Panc1 (cell line): ENCODE results near the gene MAPK8IP3. TPM values are rescaled to one million over a fixed set of nuclear protein-coding genes. Genes with fewer than 3 reads are reported as not detected.
A peak's percentile ranks its signal among the peaks of the same experiment; 100 is the strongest.

Experiments
- ATAC-seq: fragments of 200-7000 bp; cut with Tn5 transposase; 2 replicates; pipeline ENCODE4 v1.9.1; 2020; ENCODE audit warnings: mild to moderate bottlenecking, moderate library complexity
- BruUV-seq: library from RNA; stranded (reverse); fragments of 400-500 nt; replicated peaks from 2 replicates; lab custom pipeline; 2021; lab: Mats Ljungman, UMichigan
- CTCF ChIA-PET: fragments of 300-600 bp; sonication (Branson Sonifier 250); formaldehyde crosslinking; loops from one replicate; lab custom pipeline; 2022; ENCODE audit warnings: antibody characterized with exemption; lab: Charles Lee
- POLR2A ChIA-PET: fragments of 300-600 bp; sonication (Branson Sonifier 250); formaldehyde crosslinking; loops from one replicate; lab custom pipeline; 2022; ENCODE audit warnings: antibody characterized with exemption; lab: Charles Lee
- DNase-seq: peaks from one replicate; pipeline ENCODE4 v3.0.0-alpha.2; 2010; ENCODE audit warnings: low read depth, low spot score
- H3K27ac ChIP-seq: 2 replicates; pipeline ENCODE4 v1.5.1; 2011; ENCODE audit warnings: mild to moderate bottlenecking, low read length, inconsistent platforms
- H3K27me3 ChIP-seq: fragments of 200-500 bp; sonication (Bioruptor generic); 2 replicates; pipeline ENCODE4 v1.6.0; 2014; ENCODE audit warnings: low read length, inconsistent platforms; ENCODE audit not compliant: control insufficient read depth, insufficient read depth
- H3K36me3 ChIP-seq: fragments of 200-500 bp; sonication (Bioruptor generic); 2 replicates; pipeline ENCODE4 v1.5.1; 2014; ENCODE audit warnings: inconsistent platforms, mild to moderate bottlenecking, low read length, moderate library complexity; ENCODE audit not compliant: control insufficient read depth, insufficient read depth
- H3K4me1 ChIP-seq: 2 replicates; pipeline ENCODE4 v1.5.1; 2011; ENCODE audit warnings: inconsistent platforms, mild to moderate bottlenecking, low read length, moderate library complexity; ENCODE audit not compliant: control insufficient read depth, insufficient read depth
- H3K4me3 ChIP-seq, 2 experiments: 2 replicates each; pipeline ENCODE4 v1.5.1; 2011 to 2012; ENCODE audit warnings: low read depth in 2 of 2, low read length in 2 of 2, mild to moderate bottlenecking in 2 of 2, inconsistent platforms in 1 of 2, moderate library complexity in 1 of 2
- H3K9me3 ChIP-seq: fragments of 200-500 bp; sonication (Bioruptor generic); 2 replicates; pipeline ENCODE4 v1.5.1; 2014; ENCODE audit warnings: low read depth, mild to moderate bottlenecking, inconsistent platforms, low read length, moderate library complexity; ENCODE audit not compliant: control insufficient read depth, insufficient read depth
- POLR2AphosphoS5 ChIP-seq: IDR thresholded peaks from 2 replicates; pipeline ENCODE4 v1.6.1; 2012; ENCODE audit warnings: mild to moderate bottlenecking, low read depth, low read length, moderate library complexity
- SIN3A ChIP-seq: IDR thresholded peaks from 2 replicates; pipeline ENCODE4 v1.6.1; 2012; ENCODE audit warnings: low read depth, mild to moderate bottlenecking, low read length, moderate library complexity, borderline replicate concordance; ENCODE audit not compliant: insufficient read depth
- TCF7L2 ChIP-seq: IDR thresholded peaks from 2 replicates; pipeline ENCODE4 v1.6.1; 2011; ENCODE audit warnings: mild to moderate bottlenecking, low read depth, low read length, inconsistent platforms
- in situ Hi-C: cut with HindIII; loops from 2 replicates; pipeline ENCODE4 v1.10.0; 2016; ENCODE audit warnings: low sequenced_read_pairs, low pct_unique_long_range_greater_than_20kb
- intact Hi-C: fragments of 100-400 bp; cut with micrococcal nuclease; formaldehyde crosslinking; loops from one replicate; pipeline ENCODE4 v1.10.0; 2022; ENCODE audit not compliant: unreplicated experiment
- total RNA-seq: library from RNA; stranded (reverse); gene quantifications from one replicate; pipeline ENCODE4 v1.2.1, GENCODE V29; 2021; ENCODE audit not compliant: unreplicated experiment
- TF ChIP-seq, protein P1 (sequence below): fragments of 450-650 bp; IDR thresholded peaks from 2 replicates; pipeline ENCODE4 v1.5.1; 2017; ENCODE audit warnings: mild to moderate bottlenecking
- TF ChIP-seq, protein P2 (sequence below), 2 experiments: IDR thresholded peaks; 2 replicates each; pipeline ENCODE4 v1.6.1; 2011 to 2012; ENCODE audit warnings: low read depth in 2 of 2, control low read depth in 1 of 2, low read length in 1 of 2, mild to moderate bottlenecking in 1 of 2, moderate library complexity in 1 of 2; ENCODE audit not compliant: insufficient read depth in 1 of 2

MAPK8IP3 gene
- total RNA-seq, 1 experiment from 2014 or later: 108 TPM

DNA sequence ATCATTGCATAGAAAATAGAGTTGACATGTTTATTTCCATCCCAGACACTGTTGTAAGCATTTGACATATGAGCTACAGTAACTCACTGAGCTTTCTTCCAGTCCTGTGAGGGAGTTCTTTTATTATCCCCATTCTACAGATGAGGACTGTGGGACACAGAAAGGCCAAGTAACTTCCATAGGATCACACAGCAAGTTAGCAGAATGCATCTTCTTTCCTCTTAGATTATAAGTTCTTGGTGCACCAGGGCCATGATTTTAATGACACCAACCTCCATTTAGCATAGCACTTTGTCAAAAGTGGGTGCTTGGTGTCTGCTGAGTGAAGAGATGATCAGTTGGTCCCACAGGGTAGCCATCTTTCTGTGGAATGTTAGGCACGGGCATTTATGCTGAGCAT lies 15.2 kb upstream of the MAPK8IP3 start:
- Histone ChIP-seq H3K4me3 (no peak overlapping the region), H3K4me1 (peaks cover 60% of the 10 kb centered on the region), H3K9me3 (no peaks in the 10 kb centered on the region), H3K27ac (peak overlapping the region; percentile 94), H3K36me3 (peaks cover 13% of the 10 kb centered on the region), H3K27me3 (no peaks in the 10 kb centered on the region)
- POLR2A ChIA-PET: no interaction called here
- no peak for TF ChIP-seq SIN3A
- TF ChIP-seq, protein P1, sequence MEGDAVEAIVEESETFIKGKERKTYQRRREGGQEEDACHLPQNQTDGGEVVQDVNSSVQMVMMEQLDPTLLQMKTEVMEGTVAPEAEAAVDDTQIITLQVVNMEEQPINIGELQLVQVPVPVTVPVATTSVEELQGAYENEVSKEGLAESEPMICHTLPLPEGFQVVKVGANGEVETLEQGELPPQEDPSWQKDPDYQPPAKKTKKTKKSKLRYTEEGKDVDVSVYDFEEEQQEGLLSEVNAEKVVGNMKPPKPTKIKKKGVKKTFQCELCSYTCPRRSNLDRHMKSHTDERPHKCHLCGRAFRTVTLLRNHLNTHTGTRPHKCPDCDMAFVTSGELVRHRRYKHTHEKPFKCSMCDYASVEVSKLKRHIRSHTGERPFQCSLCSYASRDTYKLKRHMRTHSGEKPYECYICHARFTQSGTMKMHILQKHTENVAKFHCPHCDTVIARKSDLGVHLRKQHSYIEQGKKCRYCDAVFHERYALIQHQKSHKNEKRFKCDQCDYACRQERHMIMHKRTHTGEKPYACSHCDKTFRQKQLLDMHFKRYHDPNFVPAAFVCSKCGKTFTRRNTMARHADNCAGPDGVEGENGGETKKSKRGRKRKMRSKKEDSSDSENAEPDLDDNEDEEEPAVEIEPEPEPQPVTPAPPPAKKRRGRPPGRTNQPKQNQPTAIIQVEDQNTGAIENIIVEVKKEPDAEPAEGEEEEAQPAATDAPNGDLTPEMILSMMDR: no peak
- no peak for TF ChIP-seq TCF7L2
- no TSS peak for BruUV-seq
- in situ Hi-C loops: no loop called here
- CTCF ChIA-PET: no interaction called here
- no peak for ATAC-seq
- no peak for DNase-seq
- intact Hi-C loops: no loop called here

DNA sequence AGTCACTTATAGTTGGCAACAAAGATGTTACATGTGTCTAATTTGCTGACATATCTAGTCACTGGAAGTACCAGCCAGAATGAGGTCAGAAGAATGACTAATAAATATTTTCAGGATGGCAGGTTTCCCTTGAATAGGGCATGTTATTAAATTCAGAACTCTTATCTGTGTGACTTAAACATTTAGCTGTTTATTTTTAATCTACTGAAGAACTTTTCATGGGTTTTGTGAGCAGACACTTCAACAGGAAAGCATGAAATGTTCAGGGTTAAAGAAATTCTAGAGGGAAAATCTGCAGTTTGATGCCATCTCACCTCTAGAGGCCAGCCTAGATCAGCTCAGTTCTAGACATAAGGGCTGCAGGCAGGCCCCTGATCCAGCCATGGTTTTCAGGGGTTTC lies 14.7 kb upstream of the MAPK8IP3 start:
- BruUV-seq: no TSS peak
- ChIA-PET POLR2A (no interaction called here), CTCF (no interaction called here)
- in situ Hi-C loops: no loop called here
- Histone ChIP-seq H3K9me3 (no peaks in the 10 kb centered on the region), H3K27me3 (no peaks in the 10 kb centered on the region), H3K27ac (peak overlapping the region; percentile 94), H3K36me3 (peaks cover 13% of the 10 kb centered on the region), H3K4me3 (no peak overlapping the region), H3K4me1 (peaks cover 60% of the 10 kb centered on the region)
- DNase-seq (no peak), ATAC-seq (peak; percentile 36)
- TF ChIP-seq, protein P1: no peak; the same call in 1 of the 2 replicates
- TF ChIP-seq POLR2AphosphoS5 (no peak), SIN3A (no peak), TCF7L2 (no peak)
- TF ChIP-seq, protein P2, sequence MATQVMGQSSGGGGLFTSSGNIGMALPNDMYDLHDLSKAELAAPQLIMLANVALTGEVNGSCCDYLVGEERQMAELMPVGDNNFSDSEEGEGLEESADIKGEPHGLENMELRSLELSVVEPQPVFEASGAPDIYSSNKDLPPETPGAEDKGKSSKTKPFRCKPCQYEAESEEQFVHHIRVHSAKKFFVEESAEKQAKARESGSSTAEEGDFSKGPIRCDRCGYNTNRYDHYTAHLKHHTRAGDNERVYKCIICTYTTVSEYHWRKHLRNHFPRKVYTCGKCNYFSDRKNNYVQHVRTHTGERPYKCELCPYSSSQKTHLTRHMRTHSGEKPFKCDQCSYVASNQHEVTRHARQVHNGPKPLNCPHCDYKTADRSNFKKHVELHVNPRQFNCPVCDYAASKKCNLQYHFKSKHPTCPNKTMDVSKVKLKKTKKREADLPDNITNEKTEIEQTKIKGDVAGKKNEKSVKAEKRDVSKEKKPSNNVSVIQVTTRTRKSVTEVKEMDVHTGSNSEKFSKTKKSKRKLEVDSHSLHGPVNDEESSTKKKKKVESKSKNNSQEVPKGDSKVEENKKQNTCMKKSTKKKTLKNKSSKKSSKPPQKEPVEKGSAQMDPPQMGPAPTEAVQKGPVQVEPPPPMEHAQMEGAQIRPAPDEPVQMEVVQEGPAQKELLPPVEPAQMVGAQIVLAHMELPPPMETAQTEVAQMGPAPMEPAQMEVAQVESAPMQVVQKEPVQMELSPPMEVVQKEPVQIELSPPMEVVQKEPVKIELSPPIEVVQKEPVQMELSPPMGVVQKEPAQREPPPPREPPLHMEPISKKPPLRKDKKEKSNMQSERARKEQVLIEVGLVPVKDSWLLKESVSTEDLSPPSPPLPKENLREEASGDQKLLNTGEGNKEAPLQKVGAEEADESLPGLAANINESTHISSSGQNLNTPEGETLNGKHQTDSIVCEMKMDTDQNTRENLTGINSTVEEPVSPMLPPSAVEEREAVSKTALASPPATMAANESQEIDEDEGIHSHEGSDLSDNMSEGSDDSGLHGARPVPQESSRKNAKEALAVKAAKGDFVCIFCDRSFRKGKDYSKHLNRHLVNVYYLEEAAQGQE (IDR thresholded peaks at IDR 0.05; ENCODE audit: insufficient read depth in 1 of 2, low read depth in 2 of 2, low read length in 1 of 2): no peak
- intact Hi-C loops: no loop called here
